HUES64 (cell line): ENCODE results near the gene TMEM184A.

Source experiments
- H3K27ac ChIP-seq: 2 replicates; pipeline ENCODE4 v1.7.0; 2013; ENCODE audit warnings: low read depth, low read length, inconsistent platforms
- H3K27me3 ChIP-seq: 2 replicates; pipeline ENCODE4 v1.6.1; 2013; ENCODE audit warnings: mild to moderate bottlenecking, low read length; ENCODE audit not compliant: insufficient read depth
- H3K36me3 ChIP-seq: 2 replicates; pipeline ENCODE4 v1.6.1; 2013; ENCODE audit warnings: mild to moderate bottlenecking, low read length; ENCODE audit not compliant: insufficient read depth
- H3K4me1 ChIP-seq: 2 replicates; pipeline ENCODE4 v1.6.1; 2013; ENCODE audit warnings: mild to moderate bottlenecking, low read length, moderate library complexity; ENCODE audit not compliant: insufficient read depth
- H3K4me3 ChIP-seq: 2 replicates; pipeline ENCODE4 v1.5.1; 2013; ENCODE audit warnings: mild to moderate bottlenecking, low read length, moderate library complexity
- H3K9ac ChIP-seq: 2 replicates; pipeline ENCODE4 v1.6.1; 2013; ENCODE audit warnings: mild to moderate bottlenecking, low read depth, low read length
- H3K9me3 ChIP-seq: 2 replicates; pipeline ENCODE4 v1.6.1; 2013; ENCODE audit warnings: low read depth, low read length; ENCODE audit not compliant: insufficient read depth
- WGBS: fragments of 150-250, 120-280 bp; methylation state at CpG from one replicate; pipeline ENCODE4 v1.1.7; 2013; ENCODE audit warnings: missing lambda C conversion rate; 5-methylcytosine and 5-hydroxymethylcytosine counted together

TMEM184A gene

GRCh38 chr7:1596181-1597043 is 40.4 kb upstream of the TMEM184A start:
- Histone ChIP-seq H3K27me3 (no peaks in the 10 kb centered on the region), H3K36me3 (no peaks in the 10 kb centered on the region), H3K9me3 (no peaks in the 10 kb centered on the region), H3K9ac (no peak overlapping the region), H3K4me3 (no peak overlapping the region), H3K27ac (no peak overlapping the region), H3K4me1 (no peaks in the 10 kb centered on the region)
- 93% methylated on average over 39 of the region's 39 CpGs for WGBS

- no peaks in the 10 kb centered on the region for H3K9me3 ChIP-seq
- 86% methylated on average over 12 of the region's 12 CpGs for WGBS
- H3K4me3 ChIP-seq: no peak overlapping the region
- no peaks in the 10 kb centered on the region for H3K4me1 ChIP-seq
- H3K9ac ChIP-seq: no peak overlapping the region
- no peaks in the 10 kb centered on the region for H3K36me3 ChIP-seq
- H3K27me3 ChIP-seq: no peaks in the 10 kb centered on the region
- no peak overlapping the region for H3K27ac ChIP-seq
These were observed 39.6 kb upstream of the TMEM184A start for GRCh38 chr7:1595636-1596035.

- Histone ChIP-seq H3K36me3 (no peaks in the 10 kb centered on the region), H3K4me3 (no peak overlapping the region), H3K9me3 (no peaks in the 10 kb centered on the region), H3K9ac (no peak overlapping the region), H3K27me3 (no peaks in the 10 kb centered on the region), H3K4me1 (no peaks in the 10 kb centered on the region), H3K27ac (no peak overlapping the region)
- WGBS: 87% methylated on average over 3 of the region's 3 CpGs
These were observed 39.0 kb upstream of the TMEM184A start for GRCh38 chr7:1595027-1595426.

GRCh38 chr7:1593904-1594421 is 38.0 kb upstream of the TMEM184A start:
- Histone ChIP-seq H3K36me3 (no peaks in the 10 kb centered on the region), H3K27ac (no peak overlapping the region), H3K9me3 (peaks cover 6% of the 10 kb centered on the region; the same call in 1 of the 2 replicates), H3K27me3 (no peaks in the 10 kb centered on the region), H3K4me1 (no peaks in the 10 kb centered on the region), H3K4me3 (no peak overlapping the region), H3K9ac (no peak overlapping the region)
- WGBS: 78% methylated on average over 4 of the region's 4 CpGs

- no peak overlapping the region for H3K4me3 ChIP-seq
- no peaks in the 10 kb centered on the region for H3K27me3 ChIP-seq
- no peak overlapping the region for H3K27ac ChIP-seq
- peaks cover 7% of the 10 kb centered on the region; the same call in 1 of the 2 replicates for H3K9me3 ChIP-seq
- 81% methylated on average over 19 of the region's 19 CpGs for whole genome bisulfite sequencing
- H3K9ac ChIP-seq: no peak overlapping the region
- H3K4me1 ChIP-seq: no peaks in the 10 kb centered on the region
- H3K36me3 ChIP-seq: no peaks in the 10 kb centered on the region
These were observed 37.3 kb upstream of the TMEM184A start for GRCh38 chr7:1593091-1593866.

- H3K9me3 ChIP-seq: peaks cover 7% of the 10 kb centered on the region; the same call in 1 of the 2 replicates
- no peak overlapping the region for H3K4me3 ChIP-seq
- H3K36me3 ChIP-seq: no peaks in the 10 kb centered on the region
- no peak overlapping the region for H3K27ac ChIP-seq
- H3K9ac ChIP-seq: no peak overlapping the region
- no peaks in the 10 kb centered on the region for H3K27me3 ChIP-seq
- WGBS: 91% methylated on average over 20 of the region's 20 CpGs
- no peaks in the 10 kb centered on the region for H3K4me1 ChIP-seq
These were observed 36.4 kb upstream of the TMEM184A start for GRCh38 chr7:1592299-1592871.

- 85% methylated on average over 15 of the region's 15 CpGs for WGBS
- no peak overlapping the region for H3K27ac ChIP-seq
- H3K9ac ChIP-seq: no peak overlapping the region
These were observed 35.9 kb upstream of the TMEM184A start for GRCh38 chr7:1591876-1592275.

GRCh38 chr7:1591396-1591795 is 35.4 kb upstream of the TMEM184A start:
- 85% methylated on average over 6 of the region's 6 CpGs for WGBS
- Histone ChIP-seq H3K9me3 (peaks cover 7% of the 10 kb centered on the region; the same call in 1 of the 2 replicates), H3K27me3 (no peaks in the 10 kb centered on the region), H3K9ac (no peak overlapping the region), H3K36me3 (no peaks in the 10 kb centered on the region), H3K4me1 (no peaks in the 10 kb centered on the region), H3K27ac (no peak overlapping the region), H3K4me3 (no peak overlapping the region)

More at GRCh38 chr7:1591876-1592275, 35.9 kb upstream of the TMEM184A start:
- Histone ChIP-seq H3K4me1 (no peaks in the 10 kb centered on the region), H3K9me3 (peaks cover 7% of the 10 kb centered on the region; the same call in 1 of the 2 replicates), H3K4me3 (no peak overlapping the region), H3K36me3 (no peaks in the 10 kb centered on the region), H3K27me3 (no peaks in the 10 kb centered on the region)

- H3K36me3 ChIP-seq: no peaks in the 10 kb centered on the region
- H3K4me3 ChIP-seq: no peak overlapping the region
- no peak overlapping the region for H3K9ac ChIP-seq
- WGBS: 84% methylated on average over 9 of the region's 9 CpGs
- no peaks in the 10 kb centered on the region for H3K27me3 ChIP-seq
- H3K9me3 ChIP-seq: peaks cover 7% of the 10 kb centered on the region; the same call in 1 of the 2 replicates
- no peak overlapping the region for H3K27ac ChIP-seq
- H3K4me1 ChIP-seq: no peaks in the 10 kb centered on the region
These were observed 34.9 kb upstream of the TMEM184A start for GRCh38 chr7:1590887-1591286.

GRCh38 chr7:1590476-1590875 is 34.5 kb upstream of the TMEM184A start:
- WGBS: 88% methylated on average over 6 of the region's 6 CpGs
- Histone ChIP-seq H3K27ac (no peak overlapping the region), H3K4me1 (no peaks in the 10 kb centered on the region), H3K9me3 (peaks cover 7% of the 10 kb centered on the region; the same call in 1 of the 2 replicates), H3K4me3 (no peak overlapping the region), H3K27me3 (no peaks in the 10 kb centered on the region), H3K9ac (no peak overlapping the region), H3K36me3 (no peaks in the 10 kb centered on the region)

GRCh38 chr7:1588978-1589377 is 33.0 kb upstream of the TMEM184A start:
- no peaks in the 10 kb centered on the region for H3K27me3 ChIP-seq
- no peaks in the 10 kb centered on the region for H3K36me3 ChIP-seq
- H3K9ac ChIP-seq: no peak overlapping the region
- no peak overlapping the region for H3K4me3 ChIP-seq
- no peak overlapping the region for H3K27ac ChIP-seq
- H3K4me1 ChIP-seq: no peaks in the 10 kb centered on the region
- peaks cover 7% of the 10 kb centered on the region; the same call in 1 of the 2 replicates for H3K9me3 ChIP-seq
- 96% methylated on average over 1 of the region's 1 CpG for WGBS
